ENCODE measurements around the gene CNTFR.

CNTFR gene

DNA sequence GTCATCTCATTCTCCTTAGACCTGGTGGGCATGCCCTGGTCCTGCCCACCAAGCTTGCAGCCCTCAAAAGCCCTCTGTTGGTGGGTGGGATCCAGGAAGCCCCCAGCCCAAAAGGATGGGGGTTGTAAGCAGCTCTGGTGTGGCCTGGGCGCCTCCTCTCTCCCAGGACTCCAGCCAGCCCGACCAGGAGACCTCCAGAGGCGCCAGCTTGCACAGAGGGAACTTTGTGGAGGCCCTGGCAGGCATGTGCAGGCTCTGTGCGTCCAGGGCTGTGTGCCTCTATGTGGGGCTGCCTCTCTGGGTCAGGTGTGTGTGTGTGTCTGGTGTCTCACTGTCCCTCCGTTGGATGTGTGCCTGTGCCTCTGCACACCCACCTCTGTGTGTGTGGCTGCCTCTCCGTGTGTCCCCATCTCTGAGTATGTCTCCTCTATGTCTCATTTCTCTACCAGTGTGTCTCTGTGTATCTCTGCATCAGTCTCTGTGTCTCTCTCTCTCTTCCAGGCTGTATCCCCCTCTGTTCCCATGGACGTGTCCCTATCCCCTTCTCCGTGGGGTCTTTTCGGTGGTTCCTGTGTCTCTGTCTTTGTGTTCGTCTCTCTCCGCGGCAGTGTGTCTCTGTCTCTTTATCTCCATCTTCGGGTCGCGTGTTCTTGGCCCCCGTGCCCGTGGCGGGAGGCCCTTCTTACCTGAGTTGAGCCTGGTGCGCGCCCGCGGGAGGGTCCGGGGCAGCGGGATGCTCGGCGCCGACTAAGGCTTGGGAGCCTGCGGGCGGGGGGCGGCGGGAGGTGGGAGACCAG lies 67.2 kb downstream of the CNTFR start:
- peak; percentile 25 for DNase-seq

DNA sequence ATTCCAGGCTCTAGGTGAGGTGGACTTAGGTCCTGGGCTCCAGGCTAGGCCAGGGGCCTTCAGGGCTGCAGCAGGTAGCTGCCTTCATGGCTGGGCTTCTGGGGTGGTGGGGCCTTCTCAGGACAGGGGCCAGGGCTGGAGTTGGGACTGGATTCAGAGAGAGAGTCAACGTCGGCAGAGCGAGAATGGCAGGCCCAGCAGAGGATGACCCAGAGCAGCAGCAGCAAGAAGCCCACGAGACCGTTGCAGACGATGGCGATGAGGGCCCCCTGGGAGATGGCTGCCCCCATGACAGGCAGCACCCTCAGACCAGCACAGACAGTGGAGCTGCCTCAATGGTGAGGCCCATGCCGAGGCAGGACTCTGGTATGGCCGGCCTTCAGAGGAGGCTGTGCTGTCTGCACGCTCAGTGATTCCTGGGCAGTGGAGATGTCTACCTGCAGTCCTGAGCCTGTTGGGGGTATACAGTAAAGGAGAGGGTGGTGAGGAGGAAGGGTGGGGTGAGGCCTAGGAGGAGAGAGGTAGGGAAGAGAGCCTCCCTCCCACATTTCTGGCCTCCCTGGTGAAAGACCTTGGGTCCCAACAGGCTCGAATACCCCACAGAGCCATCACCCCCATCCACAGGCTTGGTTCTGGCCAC lies 68.0 kb downstream of the CNTFR start:
- no peak for DNase-seq

DNA sequence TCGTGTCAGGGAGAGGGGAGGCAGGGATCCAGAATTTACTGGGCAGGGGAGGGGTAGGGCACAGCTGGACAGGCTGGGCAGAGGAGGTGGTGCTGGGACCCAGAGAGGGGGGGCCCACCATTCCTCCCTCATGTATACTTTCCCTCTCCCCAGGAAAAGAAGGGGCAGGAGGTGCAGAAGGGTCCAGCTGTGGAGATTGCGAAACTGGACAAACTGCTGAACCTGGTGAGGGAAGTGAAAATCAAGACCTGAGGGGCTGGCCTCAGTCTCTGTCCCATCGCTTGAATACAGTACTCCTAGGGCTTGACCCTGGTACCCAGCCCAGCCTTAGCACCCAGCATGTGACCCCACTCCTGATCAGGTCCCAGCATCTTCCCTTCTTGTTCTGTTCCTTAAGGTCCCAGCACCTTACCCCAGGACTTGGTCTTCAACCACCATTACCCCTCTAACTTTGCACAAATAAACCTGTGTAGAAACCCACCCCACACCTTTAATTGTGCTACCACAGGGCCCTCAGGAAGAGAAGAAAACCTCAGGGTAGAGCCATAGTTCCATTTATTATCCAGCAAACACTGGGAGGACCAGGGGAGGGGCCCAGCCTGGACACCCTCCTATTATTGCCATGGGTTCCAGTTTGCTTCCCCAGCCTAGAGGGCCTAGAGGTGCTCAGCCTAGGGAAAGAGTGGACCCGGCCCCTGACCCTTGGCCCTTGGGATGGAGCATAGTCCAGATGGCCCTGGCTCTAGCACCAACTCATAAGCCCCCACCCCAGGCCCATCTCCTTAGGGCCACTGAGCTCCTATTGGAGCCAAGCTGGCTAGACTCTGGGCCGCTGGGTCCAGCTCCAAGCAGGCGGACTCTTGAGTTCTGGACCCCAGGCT lies 68.8 kb downstream of the CNTFR start:
- no peak for DNase-seq

DNA sequence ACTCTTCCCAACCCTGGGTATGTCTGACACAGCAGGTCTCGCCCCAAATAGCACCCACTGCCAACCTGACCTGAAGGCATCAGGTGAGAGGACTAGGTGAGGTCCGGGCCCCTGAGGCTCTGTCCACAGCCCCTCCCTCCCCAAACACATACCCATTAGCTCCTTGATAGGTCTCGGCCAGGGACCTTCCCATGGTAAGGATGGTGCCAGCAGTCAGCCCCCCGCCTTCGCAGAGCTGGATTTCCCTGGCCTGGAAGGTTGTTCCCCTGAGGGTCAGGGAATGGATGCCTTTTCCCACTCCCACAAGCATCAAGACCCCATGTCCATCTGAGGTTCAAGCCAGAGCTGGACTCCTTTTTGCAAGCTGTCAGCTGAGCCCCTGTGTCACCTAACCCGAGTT lies 69.4 kb downstream of the CNTFR start:
- DNase-seq, result no peak

DNA sequence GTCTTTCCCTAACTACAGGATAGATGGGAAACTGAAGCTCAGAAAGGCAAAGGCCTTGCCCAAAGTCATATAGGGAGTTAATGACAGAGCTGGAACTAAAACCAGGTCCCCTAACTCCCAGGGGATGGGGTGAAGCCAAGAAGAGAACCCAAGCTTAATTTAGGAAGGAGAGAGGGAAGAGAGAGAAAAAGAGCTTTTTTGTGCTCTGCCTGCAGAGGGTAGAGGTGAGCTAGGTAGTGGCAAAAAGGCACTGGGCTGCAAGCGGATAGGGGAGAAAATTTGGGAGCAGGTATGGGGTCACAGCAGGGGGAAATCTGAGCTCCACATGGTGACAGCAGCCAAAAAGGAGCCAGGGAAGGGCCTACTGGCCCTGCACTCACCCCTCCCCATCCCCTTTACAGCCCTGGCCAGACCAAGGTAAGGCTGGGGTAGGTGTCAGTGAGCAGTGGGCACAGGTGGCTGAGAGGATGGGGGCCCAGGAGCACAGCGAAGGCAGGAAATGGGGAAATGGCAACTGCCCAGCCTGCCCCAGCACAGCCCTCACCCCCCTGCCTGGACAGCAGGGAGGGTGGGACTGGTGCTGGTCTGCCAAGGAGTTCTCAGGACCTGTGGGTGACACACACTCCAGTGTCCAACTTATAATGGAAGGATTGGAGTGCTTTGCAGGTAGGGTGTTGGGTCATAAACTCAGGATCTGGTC lies 70.1 kb downstream of the CNTFR start:
- DNase-seq, result no peak

DNA sequence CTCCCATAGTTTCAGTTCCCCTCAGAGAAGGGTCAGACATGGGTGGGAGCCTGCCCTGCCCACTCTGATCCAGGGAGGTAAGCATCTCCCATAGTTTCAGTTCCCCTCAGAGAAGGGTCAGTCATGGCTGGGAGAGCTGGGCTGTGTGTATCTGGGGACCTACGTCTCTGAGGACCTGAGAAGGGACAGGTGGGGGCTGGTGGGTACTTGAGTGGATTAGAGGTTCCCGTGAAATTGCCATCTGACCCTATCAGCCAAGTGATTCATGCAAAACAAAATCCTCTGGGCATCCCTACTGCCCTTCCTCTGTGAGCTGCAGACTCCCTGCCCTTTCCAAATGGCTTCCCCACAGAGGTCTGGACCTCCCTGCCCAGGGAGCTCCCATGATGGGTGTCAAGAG lies 70.6 kb downstream of the CNTFR start:
- no peak for DNase-seq

DNA sequence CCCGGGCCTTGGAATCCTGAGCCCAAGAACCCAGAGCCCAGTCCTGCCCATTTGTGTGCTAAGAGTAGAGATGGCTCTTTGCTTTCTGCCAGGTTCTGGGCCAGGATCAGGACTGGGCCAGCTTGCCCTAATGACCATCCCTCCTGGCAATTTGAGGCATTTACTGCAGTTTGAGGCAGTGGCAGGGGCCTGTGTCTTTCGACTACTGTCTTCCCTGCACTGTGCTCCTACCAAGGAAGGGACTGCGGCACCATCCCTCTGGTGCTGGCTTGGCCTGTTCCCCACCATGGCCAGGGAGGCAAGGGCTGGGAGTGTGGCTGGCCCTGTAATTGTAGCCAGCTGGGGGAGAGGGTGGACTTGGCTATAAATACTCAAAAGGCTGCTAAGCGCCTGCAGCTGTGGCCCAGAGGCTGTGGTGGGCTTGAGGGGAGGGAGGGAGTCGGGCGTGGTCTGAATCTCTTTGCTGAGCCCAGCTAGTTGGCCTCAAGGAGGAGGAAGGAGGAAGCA lies 71.4 kb downstream of the CNTFR start:
- DNase-seq, result no peak

DNA sequence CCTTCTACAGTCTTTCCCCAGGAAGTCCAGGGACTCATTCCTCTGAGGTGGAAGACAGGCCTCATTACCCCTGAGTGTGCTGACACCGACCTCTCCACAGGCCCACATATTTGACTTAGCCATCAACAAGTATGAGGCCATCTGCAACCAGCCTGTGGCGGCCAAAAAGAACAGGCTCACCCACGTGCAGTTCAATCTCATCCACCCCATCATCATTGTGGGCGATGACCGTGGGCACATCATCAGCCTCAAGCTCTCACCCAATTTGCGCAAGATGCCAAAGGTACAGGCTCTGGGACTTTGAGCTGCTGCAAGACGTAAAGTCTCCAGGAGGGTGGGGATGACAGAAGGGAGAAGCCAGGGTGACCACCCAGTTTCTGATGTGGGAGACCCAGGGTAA lies 72.3 kb downstream of the CNTFR start:
- no peak for DNase-seq

DNA sequence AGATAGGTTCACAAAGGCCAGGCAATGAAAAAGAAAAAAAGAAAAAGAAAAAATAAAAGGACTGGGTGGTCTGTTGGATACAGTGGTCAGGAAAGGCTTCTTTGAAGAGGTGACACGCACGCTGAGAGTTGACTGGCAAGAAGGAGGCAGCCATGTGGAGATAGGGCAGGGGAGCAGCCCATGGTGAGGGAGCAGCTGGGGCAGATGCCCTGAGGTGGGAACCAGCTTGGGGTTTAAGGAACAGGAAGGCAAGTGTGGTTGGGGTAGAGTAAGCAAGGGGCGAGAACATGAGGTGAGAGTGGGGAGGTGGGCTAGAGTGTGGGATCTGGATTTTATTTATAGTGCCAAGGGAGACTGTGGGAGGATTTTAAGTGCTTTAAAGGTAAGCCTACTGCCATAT lies 73.6 kb downstream of the CNTFR start:
- DNase-seq, result no peak

DNA sequence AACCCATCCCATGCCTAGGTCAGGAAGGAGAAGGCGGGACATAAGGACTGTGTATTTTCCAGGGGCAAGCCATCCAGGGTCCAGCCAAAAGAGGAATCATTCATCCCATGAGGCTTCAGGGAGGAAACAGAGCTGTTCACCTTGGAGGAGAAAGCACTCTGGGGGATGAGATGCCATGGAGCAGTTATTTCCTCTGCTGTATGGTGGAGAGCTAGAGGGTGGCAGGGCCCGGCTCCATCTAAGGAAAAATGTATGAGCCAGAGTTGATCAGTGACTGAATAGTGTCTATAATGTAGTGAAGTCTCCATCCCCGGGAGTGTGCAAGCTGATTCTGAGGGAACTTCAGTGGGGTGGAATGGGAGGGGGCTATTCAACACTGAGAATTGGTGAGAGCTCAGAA lies 74.7 kb downstream of the CNTFR start:
- DNase-seq, result no peak

DNA sequence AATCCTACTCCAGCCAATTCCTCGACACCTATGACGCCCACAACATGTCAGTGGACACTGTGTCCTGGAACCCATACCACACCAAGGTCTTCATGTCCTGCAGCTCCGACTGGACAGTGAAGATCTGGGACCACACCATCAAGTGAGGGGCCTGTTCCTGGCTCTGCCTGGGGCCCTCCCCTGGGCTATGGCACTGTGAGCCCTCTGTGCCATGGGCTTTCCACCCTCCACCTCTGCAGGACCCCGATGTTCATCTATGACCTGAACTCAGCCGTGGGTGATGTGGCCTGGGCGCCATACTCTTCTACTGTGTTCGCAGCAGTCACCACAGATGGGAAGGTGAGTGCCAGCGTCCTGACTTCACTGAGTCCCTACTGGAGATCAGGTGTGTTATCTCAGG lies 75.1 kb downstream of the CNTFR start:
- DNase-seq, result no peak

DNA sequence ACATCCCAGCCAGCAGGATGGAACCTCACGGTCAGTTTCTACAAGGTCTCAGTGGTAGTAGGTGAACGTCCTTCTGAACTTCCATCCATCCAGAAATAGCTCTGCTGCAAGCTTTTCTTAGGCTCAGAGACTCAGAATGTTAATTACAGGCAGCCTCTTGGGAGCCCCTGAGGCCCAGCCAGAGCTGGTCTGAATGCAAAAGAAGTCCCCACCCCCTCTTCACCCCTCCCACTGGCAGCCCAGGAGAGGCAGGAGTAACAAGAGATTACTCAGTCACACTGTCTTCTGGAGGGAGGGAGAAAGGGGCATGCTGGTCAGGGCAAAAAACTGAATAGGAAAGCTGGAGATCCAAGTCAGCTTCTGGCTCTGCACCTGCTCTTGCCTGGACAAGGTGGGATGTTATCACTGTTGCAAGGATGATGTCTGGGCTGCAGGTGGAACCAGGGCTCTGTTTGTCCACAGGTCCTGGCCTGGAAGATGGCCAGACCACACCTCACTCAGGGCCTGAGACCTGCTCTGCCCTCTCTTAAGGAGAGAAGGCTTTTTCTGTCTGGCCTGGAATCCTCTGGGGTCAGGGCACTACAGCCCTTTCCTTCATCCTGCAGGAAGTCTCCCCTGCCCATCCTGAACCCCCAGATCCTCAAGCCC lies 75.8 kb downstream of the CNTFR start:
- DNase-seq, result no peak

DNA sequence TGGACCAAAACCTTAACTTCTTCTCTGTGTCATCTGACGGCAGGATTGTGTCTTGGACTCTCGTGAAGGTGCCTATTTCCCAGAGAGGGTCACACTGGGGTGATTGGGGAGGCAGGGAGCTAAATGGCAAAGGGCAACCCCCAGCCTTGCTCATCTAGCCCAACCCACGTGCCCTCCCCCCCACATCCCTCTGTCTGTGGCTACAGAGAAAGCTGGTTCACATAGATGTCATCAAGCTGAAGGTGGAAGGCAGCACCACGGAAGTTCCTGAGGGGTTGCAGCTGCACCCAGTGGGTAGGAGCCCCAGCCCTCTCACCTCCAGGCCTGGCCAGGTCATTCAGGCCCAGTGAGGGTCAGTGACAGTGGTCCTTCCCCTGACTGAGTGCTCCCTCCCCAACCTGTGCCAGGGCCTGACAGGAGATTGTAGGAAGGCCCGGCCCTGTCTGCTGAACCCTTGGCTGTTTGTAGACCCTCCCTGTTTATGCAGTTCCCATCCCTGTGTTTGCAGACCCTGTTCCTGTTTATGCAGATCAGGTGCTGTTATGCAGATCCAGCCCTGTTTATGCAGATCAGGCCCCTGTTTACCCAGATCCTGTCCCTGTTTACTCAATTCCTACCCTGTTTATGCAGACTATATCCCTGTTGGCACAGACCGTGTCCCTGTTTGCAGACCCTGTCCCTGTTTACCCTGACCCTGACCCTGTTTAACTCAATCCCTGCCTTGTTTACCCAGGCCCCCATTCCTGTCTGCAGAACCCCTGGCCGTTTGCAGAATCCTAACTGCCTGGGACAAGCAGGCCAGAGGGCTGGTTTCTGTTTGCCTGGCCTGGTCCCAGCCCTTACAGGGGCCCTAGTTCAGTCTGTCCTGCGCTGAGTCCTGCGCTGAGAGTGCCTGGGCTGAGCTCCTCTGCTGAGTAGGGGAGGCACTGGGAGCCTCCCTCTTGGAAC lies 77.1 kb downstream of the CNTFR start:
- no peak for DNase-seq

DNA sequence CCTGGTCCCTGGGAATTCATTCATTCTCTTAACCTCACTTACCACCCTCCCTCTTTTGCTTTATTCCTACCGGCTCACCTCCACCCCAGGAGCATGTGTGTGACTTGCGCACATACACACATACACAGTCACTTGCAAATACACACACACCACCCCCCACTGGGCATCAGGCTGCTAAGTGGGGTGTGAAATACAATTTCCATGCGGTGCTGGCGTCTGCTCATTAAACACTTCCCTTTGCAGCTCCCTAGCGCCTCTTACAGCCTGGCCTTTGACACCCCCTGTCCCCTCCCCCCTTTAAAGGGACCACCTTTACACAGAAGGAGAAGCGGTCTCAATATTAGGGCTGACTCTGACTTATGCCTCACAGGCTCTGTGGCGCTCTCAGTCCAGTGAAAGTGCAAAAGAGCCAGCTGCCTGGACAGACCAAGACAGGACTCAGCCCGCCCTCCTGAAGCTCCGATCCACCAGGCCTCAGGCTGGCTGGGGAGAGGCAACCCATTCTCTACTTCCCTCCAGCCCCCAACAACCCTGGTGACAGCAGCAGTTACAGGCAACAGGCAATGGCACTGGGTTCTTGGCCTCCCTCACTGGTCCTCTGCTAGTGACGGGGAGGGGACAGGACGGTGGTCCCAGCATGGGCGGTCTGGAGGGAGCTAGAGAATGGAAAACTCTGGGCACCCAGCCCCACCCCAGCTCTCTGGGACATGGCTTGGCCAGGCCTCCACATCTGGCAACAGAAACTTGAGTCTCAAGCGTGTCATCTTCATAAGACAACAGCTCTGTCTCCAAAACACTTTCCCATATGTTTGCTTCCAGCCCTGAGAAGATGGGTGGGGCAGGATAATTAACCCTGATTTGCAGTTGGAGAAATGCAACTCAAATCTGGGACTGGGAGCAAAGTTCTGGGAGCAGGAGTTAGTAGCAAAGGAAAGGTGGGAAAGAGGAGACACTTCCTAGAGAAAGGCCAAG lies 78.7 kb downstream of the CNTFR start:
- no peak for DNase-seq

DNA sequence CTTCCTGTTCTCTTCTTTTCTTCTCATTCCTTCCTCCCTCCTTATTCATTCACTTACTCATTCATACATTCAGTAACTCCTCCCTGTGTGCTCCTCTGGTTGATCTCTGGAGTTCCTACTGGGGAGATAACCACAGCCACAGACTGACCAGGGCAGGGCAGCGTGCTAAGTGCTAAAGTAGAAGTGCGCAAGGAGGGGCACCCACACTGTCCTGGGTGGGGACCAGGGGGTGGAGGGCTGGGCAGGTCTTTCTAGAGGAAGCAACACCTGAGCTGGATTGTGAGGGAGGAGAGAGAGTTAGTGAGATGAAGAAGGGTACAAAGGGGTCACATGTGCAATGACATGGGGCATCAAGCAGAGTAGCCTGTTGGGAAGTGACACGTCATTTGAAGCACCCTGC lies 80.6 kb downstream of the CNTFR start:
- DNase-seq, result no peak

DNA sequence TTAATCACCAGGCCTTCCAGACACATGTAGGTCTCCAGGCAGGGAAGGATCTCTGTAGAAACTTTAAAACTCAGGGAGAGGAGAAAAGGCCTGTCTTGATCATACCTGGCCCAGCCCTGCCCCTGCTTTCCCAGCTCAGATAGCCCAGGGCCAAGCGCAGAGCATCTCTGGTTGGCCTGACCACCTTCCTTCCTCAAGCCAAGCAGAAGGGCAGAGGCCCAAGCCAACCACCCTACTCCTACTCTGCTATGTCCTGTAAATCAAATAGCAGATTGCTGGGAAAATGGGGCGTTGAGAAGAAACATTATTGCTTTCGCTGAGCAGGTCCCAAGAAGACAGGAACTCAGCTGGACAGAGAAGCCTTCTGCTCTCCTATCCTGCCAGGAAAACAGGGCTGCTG lies 81.1 kb downstream of the CNTFR start:
- no peak for DNase-seq

DNA sequence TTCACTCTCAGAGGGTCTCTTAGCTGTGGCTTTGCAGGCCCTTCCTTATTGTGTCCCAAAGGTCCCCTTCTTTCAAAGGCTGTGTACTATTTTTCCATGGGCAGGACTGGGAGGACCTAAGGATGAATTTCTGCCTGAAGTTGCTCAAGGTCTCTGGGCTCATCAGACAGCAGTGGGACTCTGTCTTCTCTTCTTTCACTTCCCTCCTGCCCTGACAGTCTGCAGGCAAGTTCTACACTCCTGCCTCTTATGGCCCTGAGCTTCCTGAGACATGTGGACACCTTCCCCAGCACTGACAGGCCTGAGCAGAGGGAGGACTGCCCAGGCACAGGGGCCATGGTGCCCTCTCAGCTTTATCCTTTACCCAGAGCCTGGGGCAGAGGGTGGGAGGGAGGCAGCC lies 81.6 kb downstream of the CNTFR start:
- no peak for DNase-seq

DNA sequence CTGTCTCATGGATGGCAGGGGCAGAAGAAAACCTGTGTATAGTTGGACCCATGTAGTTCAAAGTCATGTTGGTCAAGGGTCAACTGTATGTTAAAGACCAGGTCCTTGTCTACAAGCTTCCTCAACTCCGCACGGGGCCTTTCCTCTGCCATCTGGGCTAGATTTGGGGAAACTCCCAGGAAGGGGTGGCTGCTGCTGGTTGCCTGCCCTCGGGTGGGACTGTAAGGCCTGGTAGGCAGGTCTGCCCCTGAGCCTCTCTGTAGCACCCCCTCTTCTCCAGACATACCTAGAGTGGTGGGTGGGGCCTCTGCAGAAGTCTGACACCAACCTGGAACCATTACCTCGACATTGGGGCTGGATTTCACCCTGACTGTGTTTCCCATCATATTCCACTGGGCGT lies 82.0 kb downstream of the CNTFR start:
- no peak for DNase-seq

DNA sequence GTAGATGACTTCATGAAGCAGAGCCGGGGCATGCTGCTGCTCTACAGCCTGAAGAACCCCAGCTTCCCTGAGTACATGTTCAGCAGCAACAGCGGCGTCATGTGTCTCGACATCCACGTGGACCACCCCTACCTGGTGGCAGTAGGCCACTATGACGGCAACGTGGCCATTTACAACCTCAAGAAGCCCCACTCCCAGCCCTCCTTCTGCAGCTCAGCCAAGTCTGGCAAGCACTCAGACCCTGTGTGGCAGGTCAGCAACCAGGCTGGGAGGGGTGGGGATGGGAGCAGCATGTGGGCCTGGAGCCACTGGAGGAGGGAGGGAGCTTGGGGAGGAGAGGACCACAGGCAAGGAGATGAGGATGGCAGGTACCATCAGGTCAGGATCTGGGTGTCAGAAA lies 82.9 kb downstream of the CNTFR start:
- DNase-seq, result no peak
